ENCODE data around the gene TIGD2.

Gene TIGD2

DNA sequence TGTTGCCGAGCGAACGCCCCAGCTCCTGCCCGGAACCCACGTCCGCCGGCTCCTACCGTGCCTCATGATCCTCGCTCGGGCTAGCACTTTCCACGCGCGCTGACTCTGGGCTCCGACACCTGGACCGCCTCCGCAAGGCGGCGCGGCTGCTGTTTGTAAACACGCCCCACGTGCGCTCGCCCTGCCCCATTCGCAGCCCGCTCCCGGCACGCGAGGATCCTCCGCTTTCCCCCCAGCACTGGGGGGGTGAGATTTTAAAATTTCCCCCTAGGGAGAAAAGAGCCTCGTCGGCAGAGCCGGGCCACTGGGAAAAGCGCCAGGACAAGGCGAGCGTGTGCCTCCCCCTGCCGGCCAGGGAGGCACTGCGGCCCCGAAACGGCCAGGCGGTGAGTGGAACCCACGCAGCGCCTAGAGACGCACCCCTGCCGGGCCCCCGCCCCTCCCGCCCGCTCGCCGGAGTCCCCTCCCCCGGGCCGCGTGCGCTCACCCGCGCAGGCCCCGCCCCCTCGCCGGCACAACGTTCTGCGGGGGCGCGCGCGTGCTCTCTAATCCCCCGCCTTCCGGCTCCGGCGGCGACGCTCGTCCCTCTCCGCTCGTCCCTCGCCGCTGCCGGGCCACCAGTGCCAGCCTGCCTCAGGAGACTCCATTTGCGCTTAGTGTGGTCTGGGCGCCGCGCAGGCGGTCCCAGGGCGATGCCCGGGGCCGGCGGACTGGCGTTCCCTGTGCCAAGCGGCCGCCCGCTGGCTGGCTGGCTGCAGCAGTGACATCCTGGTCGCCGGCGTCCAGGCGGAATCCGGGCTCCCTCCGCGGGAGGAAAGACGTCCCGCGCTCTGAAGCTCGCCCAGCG is at the start of gene TIGD2:
TIGD2 (plus strand) TSS at position 548 of the 847 bp plus-strand sequence. CDS start 1,442 bp downstream, outside the sequence.
- peak; percentile 87 for DNase-seq

DNA sequence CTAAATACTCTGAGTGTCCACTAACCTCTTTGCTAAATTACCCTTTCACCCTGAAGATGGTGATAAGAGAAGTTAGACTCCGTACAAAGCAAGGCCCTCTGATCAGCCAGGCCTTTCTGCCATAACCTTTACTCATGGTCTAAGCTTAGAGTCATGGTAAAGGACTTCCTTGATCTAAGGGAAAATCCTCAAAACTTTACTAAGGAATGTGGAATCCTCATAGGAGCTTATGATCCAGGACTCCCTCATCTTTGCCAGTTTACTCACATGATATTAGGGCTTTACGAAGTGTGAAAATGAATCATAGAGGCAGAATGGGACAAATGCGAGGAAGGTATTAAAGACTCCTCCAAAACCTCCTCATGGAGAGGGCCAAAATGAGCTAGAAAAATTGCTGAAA is 46.5 kb upstream of the TIGD2 start:
- DNase-seq, result no peak

DNA sequence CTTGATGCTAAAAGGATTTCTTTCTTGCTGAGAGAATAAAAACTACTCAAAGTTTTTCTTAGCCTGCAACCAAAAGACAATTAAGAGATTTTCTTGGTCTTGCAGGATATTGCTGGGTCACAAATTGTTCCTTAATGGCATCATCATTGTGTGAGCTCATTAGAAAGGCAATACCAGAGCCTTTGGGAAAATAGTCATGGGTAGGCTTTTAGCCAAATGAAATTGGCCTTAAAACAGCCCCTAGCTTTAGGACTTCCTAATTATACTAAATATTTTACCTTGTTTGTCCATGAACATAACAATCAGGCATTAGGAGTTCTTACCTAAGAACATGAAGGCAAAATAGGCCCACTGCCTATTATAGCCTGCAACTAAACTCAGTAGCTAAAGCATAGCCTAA is 43.9 kb upstream of the TIGD2 start:
- DNase-seq, result no peak

DNA sequence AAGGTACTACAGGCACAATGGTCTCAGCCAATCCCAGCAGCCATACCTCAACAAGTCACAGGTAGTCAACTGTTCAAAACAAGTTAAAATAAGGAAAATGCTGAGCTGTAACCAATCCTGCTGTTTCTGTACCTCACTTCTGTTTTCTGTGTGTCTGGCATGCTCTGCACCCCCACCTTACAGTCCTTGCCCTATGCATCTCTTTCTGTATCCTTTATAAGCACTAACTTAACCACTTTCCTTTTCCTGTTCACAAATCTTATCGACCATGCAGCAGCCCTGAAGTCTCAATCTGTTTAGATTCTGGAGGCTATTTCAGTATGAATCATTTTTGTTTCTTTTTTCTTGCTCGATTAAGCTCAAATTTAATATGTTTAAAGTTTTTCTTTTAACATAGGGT is 41.9 kb upstream of the TIGD2 start:
- no peak for DNase-seq

DNA sequence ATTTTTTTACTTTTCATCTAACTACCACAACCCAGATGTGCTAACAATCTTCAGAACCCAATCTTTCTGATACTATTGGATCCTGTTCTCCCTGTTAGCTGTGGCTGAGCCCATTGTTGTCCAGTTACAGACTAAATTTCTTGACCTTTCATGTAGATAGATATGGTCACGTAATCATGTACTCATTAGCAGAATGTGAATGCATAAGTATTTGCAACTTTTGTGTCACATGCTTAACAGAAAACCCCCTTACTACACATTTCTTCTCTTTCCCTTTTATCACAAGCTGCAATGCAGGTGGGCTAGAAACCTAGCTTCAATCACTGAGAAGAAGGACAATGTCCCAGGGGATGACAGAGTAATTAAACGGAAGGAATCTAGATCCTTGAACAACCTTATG is 41.3 kb upstream of the TIGD2 start:
- DNase-seq, result no peak

DNA sequence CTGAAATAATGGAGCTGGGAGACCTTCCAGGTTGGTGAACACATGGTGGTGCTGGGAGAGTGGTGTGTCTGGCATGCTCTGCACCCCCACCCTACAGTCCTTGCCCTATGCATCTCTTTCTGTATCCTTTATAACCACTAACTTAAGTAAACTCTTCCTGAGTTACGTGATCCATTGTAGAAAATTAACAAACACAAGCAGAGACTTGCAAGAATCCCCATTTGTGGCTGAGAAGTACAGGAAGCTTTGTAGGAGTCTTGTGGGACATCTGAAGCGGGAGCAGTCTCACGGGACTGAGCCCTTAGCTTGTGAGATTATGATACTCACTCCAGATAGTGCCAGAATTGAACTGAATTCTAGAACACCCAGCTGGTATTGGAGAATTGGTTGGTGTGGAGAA is 40.0 kb upstream of the TIGD2 start:
- DNase-seq, result no peak

DNA sequence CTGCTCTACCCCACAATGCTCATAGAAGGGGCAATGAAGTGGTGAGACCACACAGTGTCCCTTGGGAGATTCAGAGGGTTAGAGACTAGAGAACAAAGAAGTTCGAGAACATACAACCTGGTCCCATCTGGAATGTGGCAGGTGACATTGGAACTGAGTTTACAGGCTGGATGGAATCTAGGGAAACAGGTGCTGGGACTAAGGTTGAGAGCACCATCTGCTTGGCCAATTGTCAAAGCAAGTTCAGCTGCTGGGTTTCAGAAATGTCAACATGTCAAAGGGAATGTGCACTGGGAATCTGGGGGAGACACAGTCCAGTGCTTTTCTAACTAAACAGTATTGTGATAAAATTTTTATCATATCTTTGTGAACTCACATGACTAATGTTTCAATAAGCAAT is 38.4 kb upstream of the TIGD2 start:
- no peak for DNase-seq

DNA sequence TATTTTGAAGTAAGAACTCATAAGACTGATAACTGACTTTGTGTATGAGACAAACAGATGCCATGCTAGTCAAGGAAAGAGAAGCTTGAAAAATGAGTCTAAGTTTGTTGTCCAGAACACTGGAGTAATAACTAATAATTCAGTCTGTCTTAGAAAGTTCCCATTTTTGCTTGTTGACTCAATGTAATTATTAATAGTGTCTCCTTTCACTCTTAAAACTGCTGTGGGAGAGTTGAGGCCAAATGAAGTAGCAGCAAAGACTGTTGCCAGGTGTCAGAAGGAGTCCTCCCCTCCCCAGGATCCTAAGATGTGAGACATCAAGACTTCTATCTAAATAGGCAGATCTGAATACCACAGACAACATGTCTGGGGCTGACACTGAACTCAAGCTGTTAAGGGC is 33.6 kb upstream of the TIGD2 start:
- no peak for DNase-seq

DNA sequence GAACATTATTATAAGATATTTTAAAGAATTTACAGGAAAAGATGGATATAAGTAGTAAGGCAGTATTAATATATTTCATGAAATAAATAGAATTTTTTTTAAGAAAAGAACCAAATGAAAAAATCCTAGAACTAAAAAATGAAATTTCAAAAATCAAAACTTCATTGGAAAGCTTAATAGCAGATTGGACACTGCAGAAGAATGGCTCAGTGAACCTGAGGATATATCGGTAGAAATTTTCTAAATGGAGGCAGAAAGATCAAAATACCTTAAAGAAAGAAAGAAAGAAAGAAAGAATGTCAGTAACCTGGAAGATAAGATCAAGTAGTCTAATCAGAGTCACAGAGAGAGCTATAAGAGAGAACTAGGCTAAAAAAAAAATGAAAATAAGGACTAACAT is 33.0 kb upstream of the TIGD2 start:
- DNase-seq, result no peak

DNA sequence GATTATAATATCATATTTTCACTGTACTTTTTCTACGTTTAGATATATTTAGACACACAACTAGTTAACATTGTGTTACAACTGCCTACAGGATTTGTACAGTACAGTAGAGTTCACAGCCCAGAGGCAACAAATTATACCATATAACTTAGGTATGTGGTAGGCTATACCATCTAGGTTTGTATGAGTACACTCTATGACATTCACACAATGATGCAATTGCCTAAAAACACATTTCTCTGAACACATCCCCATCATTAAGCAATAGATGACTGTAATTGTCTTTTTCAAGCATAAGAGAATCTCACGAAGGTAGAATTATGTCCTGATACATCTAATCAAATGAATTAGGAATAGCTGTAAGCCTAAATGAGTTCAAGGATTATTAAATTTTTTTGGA is 12.3 kb upstream of the TIGD2 start:
- no peak for DNase-seq

DNA sequence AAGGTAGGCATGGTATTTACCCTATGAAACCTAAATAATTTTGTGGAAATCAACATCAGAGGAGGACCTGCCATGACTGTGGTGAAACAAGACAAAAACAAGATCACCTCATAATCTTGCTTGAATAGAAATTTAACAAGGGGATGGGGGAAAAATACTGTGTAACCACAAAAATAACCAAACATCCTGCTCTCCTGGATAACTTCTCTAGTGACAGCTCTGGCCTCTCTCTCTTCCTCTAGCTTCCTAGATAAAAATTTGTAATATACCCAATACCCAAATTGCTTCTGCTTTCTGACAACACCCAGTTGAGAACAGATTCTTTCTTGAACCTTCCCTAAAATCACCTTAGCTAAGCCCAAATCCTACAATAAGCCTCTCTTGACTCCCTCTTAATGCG is 11.9 kb upstream of the TIGD2 start:
- DNase-seq, result no peak

DNA sequence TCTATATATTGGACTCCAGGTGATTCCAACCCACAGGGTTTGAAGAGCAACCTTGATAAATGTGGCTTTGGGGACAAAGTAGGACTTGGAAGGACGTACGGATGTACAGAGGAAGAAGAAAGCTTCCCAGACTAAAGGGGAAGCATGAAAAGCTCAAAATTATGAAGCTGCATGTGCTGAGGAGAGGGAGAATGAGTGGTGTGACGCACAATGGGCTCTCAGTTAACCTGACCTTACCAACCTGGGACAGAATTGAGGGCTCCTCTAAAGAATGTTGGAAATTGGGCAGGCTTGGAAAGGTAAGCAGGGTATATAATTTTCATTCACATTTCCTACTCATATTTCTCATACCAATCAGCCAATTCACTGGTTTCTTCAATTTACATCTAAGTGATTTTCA is 10.5 kb upstream of the TIGD2 start:
- no peak for DNase-seq

DNA sequence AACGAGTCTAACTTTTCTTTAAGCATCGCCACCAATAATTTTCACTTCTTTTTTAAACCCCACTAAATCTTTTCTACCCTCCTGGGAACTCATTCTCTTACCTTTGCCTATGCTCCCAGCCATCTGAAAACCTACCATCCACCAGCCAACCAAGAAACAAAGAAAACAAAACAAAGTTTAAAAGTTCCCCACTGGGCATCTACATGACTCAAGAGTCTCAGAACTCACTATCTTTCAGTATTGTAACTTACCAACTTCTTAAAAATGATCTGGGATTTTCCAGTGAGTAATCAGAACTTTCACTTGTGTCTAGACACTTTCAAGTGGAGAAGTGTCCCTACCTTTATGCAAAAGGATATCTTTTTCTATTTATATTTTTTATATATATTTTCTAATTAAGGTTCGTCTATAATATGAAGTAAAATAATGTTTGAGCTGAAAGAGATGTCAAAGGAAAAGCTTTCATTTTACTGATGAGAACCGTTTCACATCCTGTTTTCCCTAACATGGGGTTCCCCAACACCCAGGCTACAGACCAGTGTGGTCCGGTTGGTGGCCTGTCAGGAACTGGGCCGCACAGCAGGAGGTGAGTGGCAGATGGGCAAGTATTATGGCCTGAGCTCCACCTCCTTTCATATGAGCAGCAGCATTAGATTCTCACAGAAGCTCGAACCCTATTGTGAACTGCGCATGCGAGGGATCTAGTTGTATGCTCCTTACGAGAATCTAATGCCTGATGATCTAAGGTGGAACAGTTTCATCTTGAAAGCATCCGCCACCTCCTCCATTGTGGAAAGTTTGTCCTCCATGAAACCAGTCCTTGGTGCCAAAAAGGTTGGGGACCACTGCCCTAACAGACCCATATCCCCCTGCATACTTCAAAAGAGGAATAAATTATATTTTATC is 9.8 kb upstream of the TIGD2 start:
- no peak for DNase-seq

DNA sequence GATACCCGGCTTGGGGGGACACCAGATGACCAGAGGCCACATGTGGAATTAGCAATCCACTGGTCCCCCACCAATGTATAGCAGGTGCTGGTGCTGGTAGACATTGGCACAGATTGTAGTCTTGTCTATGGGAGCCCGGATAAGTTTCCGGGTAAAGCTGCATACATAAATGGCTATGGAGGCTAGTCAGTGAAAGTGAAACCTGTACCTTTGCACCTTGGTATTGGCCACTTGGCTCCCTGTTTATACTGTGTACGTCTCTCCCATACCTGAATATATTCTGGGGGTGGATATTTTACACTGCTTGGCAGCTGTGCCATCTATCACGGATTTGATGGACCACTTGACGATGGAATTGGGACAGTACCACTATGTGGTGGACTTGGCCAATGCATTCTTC is 5.6 kb upstream of the TIGD2 start:
- DNase-seq, result no peak

DNA sequence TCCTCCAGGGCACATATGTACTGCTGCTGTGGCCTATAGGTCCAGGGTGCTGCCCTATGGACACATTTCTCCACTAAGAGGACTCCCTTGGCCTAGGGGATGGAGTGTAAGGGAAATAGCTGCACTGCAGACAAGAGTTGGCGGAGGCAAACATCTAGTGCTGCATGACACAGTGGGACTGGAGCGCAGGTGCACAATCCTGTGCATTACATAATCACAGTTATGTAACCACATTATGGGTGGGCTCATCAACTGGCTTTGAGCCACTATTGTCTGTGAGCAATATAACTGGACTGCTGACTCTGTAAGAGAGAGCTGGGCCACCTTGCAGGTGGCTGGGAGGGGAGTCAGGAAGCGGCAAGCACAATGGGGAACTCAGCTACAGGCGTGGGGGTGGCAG is 3.2 kb upstream of the TIGD2 start:
- no peak for DNase-seq

DNA sequence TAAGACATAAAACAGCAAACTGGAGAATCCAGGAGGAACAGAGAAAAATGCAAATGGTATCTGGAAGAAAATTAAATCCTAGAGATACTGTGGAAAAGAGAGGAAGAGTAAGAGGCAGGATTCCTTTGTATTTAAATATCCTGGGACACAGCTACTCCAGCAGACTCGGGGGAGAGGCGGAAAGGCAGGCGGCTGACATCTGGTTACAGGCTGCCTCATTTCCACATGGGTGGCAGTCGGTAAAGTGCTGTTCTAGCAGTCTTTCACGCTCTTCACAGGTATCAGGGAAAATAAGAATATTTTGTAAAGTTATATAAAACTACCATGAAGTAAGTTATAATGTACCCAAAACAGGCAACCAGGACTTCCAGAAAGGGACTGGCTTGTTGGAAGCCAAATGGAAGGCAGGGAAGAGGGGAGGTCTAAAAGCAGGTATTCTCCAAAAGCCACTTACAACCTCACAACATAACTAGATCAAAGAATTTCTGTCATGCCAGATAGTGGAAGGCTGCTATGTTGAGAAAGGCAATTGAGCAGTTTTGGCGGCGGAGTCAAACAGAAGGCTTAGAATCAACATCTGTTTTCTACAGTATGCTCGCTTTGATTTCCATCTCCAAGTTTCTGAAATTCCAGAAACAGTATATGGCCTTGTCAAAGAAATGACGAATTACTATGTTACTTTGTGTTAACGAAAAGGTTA is 1.3 kb upstream of the TIGD2 start:
- no peak for DNase-seq

DNA sequence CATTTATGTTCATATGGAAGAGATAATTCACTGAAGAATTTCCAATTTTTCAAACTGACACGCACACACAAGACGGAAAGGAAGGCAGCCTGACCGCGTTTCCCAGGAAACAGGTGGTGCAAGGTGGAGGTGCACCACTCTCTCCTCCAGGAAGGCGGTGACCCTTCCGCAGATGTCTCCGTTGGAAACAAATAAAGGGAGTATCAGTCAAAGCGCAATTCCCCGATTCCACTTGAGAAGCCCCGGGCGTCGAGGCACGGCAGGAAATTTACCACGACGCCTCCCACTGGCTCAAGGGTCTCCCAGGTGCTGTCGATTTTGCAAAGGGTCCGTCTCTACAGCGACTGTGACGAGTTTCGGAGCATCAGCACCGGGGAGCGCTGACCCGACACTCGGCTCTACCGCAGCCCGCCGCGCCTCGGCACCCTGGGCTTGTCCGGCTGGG is 770 bp upstream of the TIGD2 start:
- DNase-seq, result no peak

DNA sequence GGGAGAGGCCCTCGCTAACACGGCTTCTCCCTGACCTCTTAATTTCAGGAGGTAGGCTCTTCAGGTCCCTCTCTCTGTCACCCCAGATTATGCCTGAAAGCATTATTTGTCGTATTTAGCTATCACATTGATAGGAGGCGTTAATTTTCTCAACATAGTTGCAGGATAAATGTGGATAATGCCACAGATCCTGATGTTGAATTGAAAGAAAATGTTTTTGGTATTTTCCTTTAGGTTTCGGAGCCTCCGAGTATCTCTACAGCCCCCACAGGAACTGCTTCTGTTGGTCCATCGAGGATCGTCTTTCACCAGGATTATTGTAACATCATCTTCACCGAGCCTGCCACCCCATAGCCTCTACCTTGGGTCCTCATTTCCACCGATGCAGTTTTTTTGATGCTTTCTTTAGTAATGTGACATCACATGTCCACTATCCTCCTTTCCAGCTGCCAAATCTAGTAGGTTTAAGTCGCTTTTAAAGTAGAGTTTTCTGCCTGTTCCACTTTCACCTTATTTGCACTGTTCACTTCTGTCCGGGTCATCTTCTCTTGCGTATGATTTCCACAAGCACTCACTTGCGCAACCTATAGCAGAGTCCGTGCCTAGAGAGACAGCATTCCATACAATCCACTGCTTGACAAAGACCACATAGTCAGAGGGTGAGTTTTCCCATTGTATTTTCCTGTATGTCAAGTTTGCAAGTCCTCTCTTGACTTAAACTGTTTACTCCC is 665 bp downstream of the TIGD2 start:
- no peak for DNase-seq

DNA sequence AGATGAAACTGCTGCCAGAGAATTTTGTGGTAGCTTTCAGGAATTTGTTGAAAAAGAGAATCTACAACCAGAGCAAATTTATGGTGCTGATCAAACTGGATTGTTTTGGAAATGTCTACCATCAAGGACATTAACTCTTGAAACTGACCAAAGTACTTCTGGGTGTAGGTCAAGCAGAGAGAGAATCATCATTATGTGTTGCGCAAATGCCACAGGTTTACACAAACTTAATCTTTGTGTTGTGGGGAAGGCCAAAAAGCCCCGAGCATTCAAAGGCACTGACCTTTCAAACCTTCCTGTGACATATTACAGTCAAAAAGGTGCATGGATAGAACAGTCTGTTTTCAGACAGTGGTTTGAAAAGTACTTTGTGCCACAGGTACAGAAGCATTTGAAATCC is 2.1 kb downstream of the TIGD2 start:
- DNase-seq, result no peak

DNA sequence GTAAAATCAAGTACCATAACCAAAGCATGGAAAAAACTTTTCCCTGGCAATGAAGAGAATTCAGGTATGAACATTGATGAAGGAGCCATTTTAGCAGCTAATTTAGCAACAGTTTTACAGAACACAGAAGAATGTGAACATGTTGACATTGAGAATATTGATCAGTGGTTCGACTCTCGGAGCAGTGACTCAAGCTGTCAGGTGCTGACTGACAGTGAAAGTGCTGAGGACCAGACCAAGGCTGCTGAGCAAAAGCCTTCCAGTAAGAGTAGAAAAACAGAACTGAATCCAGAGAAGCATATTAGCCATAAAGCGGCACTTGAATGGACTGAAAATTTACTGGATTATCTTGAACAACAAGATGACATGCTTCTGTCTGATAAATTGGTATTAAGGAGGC is 2.8 kb downstream of the TIGD2 start:
- DNase-seq, result no peak

DNA sequence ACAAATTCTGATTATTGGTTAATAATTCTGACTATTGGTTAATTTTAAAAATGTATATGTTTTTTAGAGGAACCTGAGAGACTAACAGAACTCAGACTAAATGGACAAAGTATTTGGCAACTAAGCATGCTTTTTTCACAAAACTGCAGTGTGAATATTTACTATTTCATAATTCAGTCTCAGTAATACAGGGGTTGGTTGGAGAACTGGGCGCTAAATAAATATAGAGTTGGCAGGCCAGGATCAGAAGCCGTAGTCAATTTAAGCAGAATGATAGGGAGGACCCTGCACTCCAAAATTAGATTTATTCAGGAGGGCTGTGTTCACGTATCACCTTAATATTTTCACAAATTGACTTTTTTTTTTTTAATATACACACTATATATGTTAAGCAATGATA is 5.8 kb downstream of the TIGD2 start:
- DNase-seq, result no peak

DNA sequence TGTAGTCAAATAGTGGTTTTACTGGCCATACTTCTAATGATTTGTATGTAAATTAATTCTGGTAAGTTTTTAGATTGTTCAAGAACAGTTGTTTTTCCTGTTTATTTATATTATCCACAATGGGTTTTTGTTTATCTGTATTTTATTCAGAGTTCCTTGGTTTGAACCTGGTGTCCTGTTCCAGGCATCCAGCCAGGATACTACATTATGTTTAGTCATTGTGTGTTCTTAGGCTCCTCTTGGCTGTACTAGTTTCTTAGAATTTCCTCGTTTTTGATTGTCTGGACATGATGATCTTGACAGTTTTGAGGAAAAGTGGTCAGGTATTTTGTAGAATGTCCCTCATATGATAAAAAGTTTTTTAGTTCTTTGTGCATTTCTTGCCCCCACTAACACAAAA is 7.8 kb downstream of the TIGD2 start:
- no peak for DNase-seq

DNA sequence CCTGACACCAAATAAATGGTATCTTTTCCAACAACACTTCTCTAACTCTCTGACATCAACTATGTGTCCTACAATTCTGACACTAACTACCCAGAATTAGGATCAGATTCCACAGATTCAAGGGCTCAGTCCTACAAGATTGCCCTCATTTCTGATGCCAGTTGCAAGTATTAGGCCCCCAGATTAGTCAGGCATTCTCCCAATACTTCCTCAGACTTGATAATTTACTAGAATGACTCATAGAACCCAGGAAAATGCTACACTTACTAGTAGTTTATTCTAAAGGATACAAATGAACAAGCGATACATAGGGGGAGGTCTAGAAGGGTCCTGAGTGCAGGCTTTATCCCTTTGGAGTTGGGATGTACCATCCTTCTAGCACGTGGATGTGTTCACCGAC is 8.5 kb downstream of the TIGD2 start:
- no peak for DNase-seq
